Nephron (organoid): ENCODE results near the gene GID4.

Experiments
- H3K27ac Mint-ChIP-seq, 3 experiments: 2 replicates each; pipeline ENCODE4 v1.8.0; 2020; ENCODE audit warnings: mixed read lengths in 3 of 3, mild to moderate bottlenecking in 2 of 3, moderate library complexity in 1 of 3
- H3K27me3 Mint-ChIP-seq: 2 replicates; pipeline ENCODE4 v1.8.0; 2021; ENCODE audit warnings: low read depth, mild to moderate bottlenecking, moderate library complexity, mixed read lengths
- H3K36me3 Mint-ChIP-seq: 2 replicates; pipeline ENCODE4 v1.8.0; 2020; ENCODE audit warnings: low read depth, mixed read lengths
- H3K4me1 Mint-ChIP-seq: 2 replicates; pipeline ENCODE4 v1.8.0; 2020; ENCODE audit warnings: mixed read lengths
- H3K4me3 Mint-ChIP-seq, 3 experiments: 2 replicates each; pipeline ENCODE4 v1.8.0; 2020; ENCODE audit warnings: mild to moderate bottlenecking in 3 of 3, mixed read lengths in 3 of 3, moderate library complexity in 2 of 3
- H3K9me3 Mint-ChIP-seq: 2 replicates; pipeline ENCODE4 v1.8.0; 2020; ENCODE audit warnings: mixed read lengths
- CTCF ChIP-seq, 3 experiments: fragments of 200-600 bp; sonication (generic); IDR thresholded peaks; one replicate each; pipeline ENCODE4 v1.5.0; 2021; ENCODE audit warnings: antibody characterized with exemption in 3 of 3; ENCODE audit not compliant: unreplicated experiment in 3 of 3

Gene GID4

GRCh38 chr17:18099516-18099915, 60.3 kb downstream of the GID4 start:
- H3K9me3 Mint-ChIP-seq = no peaks in the 10 kb centered on the region
- no peak overlapping the region for H3K4me3 Mint-ChIP-seq
- no peaks in the 10 kb centered on the region for H3K27me3 Mint-ChIP-seq
- peaks cover 26% of the 10 kb centered on the region for H3K36me3 Mint-ChIP-seq
- H3K27ac Mint-ChIP-seq = no peak overlapping the region
- H3K4me1 Mint-ChIP-seq = no peaks in the 10 kb centered on the region
- TF ChIP-seq CTCF (IDR thresholded peaks at IDR 0.05; ENCODE audit: unreplicated experiment in 3 of 3) = no peak

- no peaks in the 10 kb centered on the region for H3K27me3 Mint-ChIP-seq
- H3K4me3 Mint-ChIP-seq = no peak overlapping the region
- TF ChIP-seq CTCF (IDR thresholded peaks at IDR 0.05; ENCODE audit: unreplicated experiment in 3 of 3) = no peak
- H3K4me1 Mint-ChIP-seq = no peaks in the 10 kb centered on the region
- H3K27ac Mint-ChIP-seq = no peak overlapping the region
- H3K36me3 Mint-ChIP-seq = peaks cover 23% of the 10 kb centered on the region
- H3K9me3 Mint-ChIP-seq = no peaks in the 10 kb centered on the region
Observed at GRCh38 chr17:18100616-18101015, 61.4 kb downstream of the GID4 start.

GRCh38 chr17:18101828-18102227, 62.6 kb downstream of the GID4 start:
- Mint-ChIP-seq H3K27me3 (no peaks in the 10 kb centered on the region), H3K4me3 (no peak overlapping the region), H3K9me3 (no peaks in the 10 kb centered on the region), H3K27ac (no peak overlapping the region), H3K36me3 (peaks cover 11% of the 10 kb centered on the region), H3K4me1 (no peaks in the 10 kb centered on the region)
- TF ChIP-seq CTCF (IDR thresholded peaks at IDR 0.05; ENCODE audit: unreplicated experiment in 3 of 3) = no peak

GRCh38 chr17:18102640-18103039, 63.4 kb downstream of the GID4 start:
- no peak for TF ChIP-seq CTCF (IDR thresholded peaks at IDR 0.05; ENCODE audit: unreplicated experiment in 3 of 3)
- Mint-ChIP-seq H3K36me3 (peaks cover 11% of the 10 kb centered on the region), H3K27me3 (no peaks in the 10 kb centered on the region), H3K9me3 (no peaks in the 10 kb centered on the region), H3K27ac (no peak overlapping the region), H3K4me1 (no peaks in the 10 kb centered on the region), H3K4me3 (no peak overlapping the region)

GRCh38 chr17:18105027-18105426, 65.8 kb downstream of the GID4 start:
- no peak for TF ChIP-seq CTCF (IDR thresholded peaks at IDR 0.05; ENCODE audit: unreplicated experiment in 3 of 3)
- Mint-ChIP-seq H3K4me3 (no peak overlapping the region), H3K27ac (no peak overlapping the region), H3K27me3 (no peaks in the 10 kb centered on the region), H3K4me1 (no peaks in the 10 kb centered on the region), H3K9me3 (no peaks in the 10 kb centered on the region), H3K36me3 (peaks cover 7% of the 10 kb centered on the region)

GRCh38 chr17:18105595-18105994, 66.4 kb downstream of the GID4 start:
- Mint-ChIP-seq H3K27me3 (no peaks in the 10 kb centered on the region), H3K9me3 (no peaks in the 10 kb centered on the region), H3K27ac (no peak overlapping the region), H3K4me1 (no peaks in the 10 kb centered on the region), H3K4me3 (no peak overlapping the region), H3K36me3 (peaks cover 7% of the 10 kb centered on the region)
- TF ChIP-seq CTCF (IDR thresholded peaks at IDR 0.05; ENCODE audit: unreplicated experiment in 3 of 3) = no peak
